ENCODE measurements around the gene DLGAP1.

The DLGAP1 gene

GRCh38 chr18:3500016-3500415 is 955.1 kb downstream of the DLGAP1 start:
- no peak for DNase-seq (ENCODE audit: low read depth in 2 of 2)

- DNase-seq (ENCODE audit: low read depth in 2 of 2) = no peak
Measured at GRCh38 chr18:3499501-3499900, 955.6 kb downstream of the DLGAP1 start.

GRCh38 chr18:3498698-3499471 is 956.2 kb downstream of the DLGAP1 start:
- no peak for DNase-seq (ENCODE audit: low read depth in 2 of 2)

- DNase-seq (ENCODE audit: low read depth in 2 of 2) = no peak
Measured at GRCh38 chr18:3495691-3496430, 959.2 kb downstream of the DLGAP1 start.

GRCh38 chr18:3494569-3494968 is 960.5 kb downstream of the DLGAP1 start:
- DNase-seq (ENCODE audit: low read depth in 2 of 2) = no peak

GRCh38 chr18:3494245-3494526 is 960.9 kb downstream of the DLGAP1 start:
- no peak for DNase-seq (ENCODE audit: low read depth in 2 of 2)

- DNase-seq (ENCODE audit: low read depth in 2 of 2) = no peak
Measured at GRCh38 chr18:3493501-3494244, 961.4 kb downstream of the DLGAP1 start.

- no peak for DNase-seq (ENCODE audit: low read depth in 2 of 2)
Measured at GRCh38 chr18:3492721-3493120, 962.4 kb downstream of the DLGAP1 start.

GRCh38 chr18:3491981-3492555 is 963.0 kb downstream of the DLGAP1 start:
- DNase-seq (ENCODE audit: low read depth in 2 of 2) = no peak

GRCh38 chr18:3489462-3489861 is 965.6 kb downstream of the DLGAP1 start:
- DNase-seq (ENCODE audit: low read depth in 2 of 2) = no peak

- DNase-seq (ENCODE audit: low read depth in 2 of 2) = no peak
Measured at GRCh38 chr18:3486512-3486911, 968.6 kb downstream of the DLGAP1 start.

- DNase-seq (ENCODE audit: low read depth in 2 of 2) = no peak
Measured at GRCh38 chr18:3485153-3486149, 969.7 kb downstream of the DLGAP1 start.

- no peak for DNase-seq (ENCODE audit: low read depth in 2 of 2)
Measured at GRCh38 chr18:3482258-3482657, 972.8 kb downstream of the DLGAP1 start.

- no peak for DNase-seq (ENCODE audit: low read depth in 2 of 2)
Measured at GRCh38 chr18:3481696-3482210, 973.4 kb downstream of the DLGAP1 start.

GRCh38 chr18:3480827-3481573 is 974.1 kb downstream of the DLGAP1 start:
- DNase-seq (ENCODE audit: low read depth in 2 of 2) = no peak

- DNase-seq (ENCODE audit: low read depth in 2 of 2) = no peak
Measured at GRCh38 chr18:3479978-3480509, 975.1 kb downstream of the DLGAP1 start.

- DNase-seq (ENCODE audit: low read depth in 2 of 2) = no peak
Measured at GRCh38 chr18:3478262-3478978, 976.7 kb downstream of the DLGAP1 start.

GRCh38 chr18:3472681-3473544 is 982.2 kb downstream of the DLGAP1 start:
- no peak for DNase-seq (ENCODE audit: low read depth in 2 of 2)

All from stimulated activated CD4-positive, alpha-beta T cell treated with anti-CD3 and anti-CD28 coated beads, Interleukin-15, amount 100 ng/mL, for 48 hours (primary cell).